Measurements from ENCODE around the gene TGFBR3.
"Not testable (repeated sequence)": the region's sequence is repeated elsewhere in the genome, so short reads cannot be mapped to it uniquely, and the experiment has no call there.

The TGFBR3 gene

DNA sequence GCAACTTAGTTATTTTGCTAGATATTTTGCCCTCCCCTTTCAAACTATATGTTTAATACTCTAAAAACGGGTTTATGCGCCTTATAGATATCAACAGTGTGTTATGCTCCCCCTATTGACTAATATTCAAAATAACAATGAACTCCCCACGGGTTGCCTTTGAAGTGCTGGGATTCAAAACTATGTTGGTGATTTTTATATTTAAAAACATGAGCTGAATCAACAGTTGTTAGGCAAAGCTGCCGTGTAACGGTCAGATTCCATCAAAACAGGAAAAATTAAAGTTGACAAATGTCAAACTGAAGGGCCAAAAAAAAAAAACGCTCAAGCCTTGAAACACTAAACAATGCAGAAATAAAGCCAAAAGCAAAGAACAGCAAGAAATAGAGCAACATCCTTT lies 2.5 kb downstream of the TGFBR3 start:
- no peak for DNase-seq (ENCODE audit: low read depth, low spot score)

DNA sequence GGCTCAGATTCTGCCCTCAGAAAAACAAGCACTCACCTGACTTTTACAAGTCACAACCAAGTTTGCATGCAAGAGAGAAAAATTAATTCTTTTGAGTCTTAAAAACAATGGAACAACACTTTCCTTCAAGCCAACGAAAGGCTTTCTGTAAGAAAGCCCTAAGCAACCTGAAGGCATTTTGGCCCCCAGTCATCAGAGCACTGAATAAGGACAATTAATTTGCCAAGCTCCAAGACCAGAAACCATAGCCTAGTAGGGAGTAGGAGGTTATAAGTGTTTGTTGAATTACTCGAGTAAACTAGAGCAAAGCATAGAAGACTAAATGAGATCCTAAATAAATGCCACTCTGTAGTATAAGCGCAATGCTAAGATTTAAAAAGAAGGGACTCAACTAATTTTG lies 4.7 kb downstream of the TGFBR3 start:
- DNase-seq (ENCODE audit: low read depth, low spot score), result no peak

DNA sequence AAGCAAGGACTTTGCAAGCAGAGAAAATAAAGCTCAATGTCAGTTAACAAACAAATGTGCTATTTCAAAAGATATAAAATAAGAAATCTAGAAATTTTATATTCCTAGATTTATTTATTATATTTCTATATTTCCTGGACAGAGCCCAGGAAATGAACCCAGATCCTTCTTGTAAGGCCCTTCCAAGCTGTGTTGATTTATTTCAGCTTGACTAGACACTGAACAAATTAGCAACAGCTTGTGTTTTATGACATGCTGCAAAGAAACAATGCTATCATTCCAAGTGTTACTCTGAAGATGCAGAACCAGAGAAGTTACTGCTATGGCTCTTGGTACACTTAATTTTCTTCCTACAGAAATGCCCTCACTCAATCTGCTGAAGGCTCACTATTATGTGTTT lies 6.2 kb downstream of the TGFBR3 start:
- no peak for DNase-seq (ENCODE audit: low read depth, low spot score)

DNA sequence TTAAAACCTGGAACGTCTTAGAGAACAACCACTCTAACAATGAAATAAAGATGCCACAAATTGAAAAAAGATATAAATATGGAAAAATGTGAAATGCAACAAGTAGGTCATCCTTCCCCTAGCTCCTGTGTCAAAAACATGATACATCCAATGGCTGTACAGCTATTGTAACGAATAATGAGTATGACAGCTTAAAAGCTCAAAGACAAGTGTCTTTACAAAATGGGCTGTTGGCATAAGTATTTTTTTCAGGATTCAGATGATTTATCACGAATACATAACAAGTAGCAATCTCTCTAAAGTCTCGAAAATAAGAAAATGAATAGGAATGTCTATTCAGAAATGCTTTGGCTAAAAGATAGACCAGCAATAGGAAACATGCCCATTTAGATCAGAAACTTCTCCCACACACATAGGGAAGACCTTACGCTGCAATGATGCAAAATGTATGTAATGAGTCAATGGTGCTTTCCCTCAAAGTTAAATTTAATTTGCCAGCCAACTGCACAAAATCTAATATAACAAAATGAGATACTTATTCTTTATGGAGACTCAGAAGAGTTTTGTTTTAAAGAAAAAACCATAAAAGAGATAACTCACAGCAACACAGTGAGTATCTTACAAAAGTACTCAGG lies 8.3 kb downstream of the TGFBR3 start:
- no peak for DNase-seq (ENCODE audit: low read depth, low spot score)

DNA sequence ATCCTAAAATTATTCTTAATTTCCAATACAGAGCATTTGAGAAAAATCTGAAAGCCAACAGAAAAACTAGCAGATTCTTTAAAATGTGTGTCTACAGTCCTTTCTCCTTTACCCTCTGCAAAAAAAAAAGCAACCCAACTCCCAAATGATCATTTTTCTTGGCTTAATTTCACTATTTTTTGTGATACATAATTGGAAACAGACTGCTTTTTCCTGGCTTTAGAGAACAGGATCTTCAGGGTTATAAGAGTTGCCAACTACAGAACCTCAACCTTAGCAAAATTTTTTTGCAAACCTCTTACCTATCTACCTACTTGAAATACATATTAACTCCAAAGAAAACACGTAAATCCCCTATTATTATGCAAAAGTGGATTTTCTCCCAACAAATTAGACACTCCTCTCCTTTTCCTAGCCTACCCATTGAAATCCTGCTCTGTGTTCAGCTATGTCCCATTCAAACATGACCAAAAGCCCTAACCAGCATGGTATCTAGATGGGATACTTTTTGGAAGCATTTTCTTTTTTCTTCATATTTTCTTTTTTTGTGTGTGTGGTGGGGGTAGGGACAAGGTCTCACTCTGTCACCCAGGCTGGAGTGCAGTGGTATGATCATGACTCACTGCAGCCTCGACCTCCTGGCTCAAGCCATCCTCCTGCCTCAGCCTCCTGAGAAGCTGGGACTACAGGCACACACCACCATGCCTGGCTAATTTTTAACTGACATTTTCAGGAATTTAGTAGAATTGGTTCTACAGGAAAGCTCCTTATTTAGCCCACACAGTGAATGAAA lies 9.0 kb downstream of the TGFBR3 start:
- no peak for DNase-seq (ENCODE audit: low read depth, low spot score)

DNA sequence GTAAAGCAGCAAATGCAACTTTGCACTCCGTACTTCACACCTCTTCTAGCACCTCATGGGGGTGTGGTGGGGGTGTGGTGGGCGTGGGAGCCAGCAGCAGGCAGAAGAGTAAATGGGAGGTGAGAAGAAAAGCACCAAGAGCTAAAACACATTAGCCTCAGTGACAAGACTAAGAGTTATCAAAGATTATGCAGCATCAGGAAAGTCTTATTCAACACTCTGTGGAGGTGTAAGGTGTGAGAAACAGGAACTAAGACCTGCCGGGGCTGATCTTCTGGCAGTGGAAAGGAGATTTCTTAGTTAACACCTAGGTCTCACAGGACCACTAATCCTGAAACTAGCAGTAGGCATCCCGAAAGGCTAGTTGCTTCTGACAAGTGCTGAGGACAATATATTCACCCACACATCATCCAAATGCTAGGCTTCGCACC lies 9.9 kb downstream of the TGFBR3 start:
- DNase-seq (ENCODE audit: low read depth, low spot score), result no peak

DNA sequence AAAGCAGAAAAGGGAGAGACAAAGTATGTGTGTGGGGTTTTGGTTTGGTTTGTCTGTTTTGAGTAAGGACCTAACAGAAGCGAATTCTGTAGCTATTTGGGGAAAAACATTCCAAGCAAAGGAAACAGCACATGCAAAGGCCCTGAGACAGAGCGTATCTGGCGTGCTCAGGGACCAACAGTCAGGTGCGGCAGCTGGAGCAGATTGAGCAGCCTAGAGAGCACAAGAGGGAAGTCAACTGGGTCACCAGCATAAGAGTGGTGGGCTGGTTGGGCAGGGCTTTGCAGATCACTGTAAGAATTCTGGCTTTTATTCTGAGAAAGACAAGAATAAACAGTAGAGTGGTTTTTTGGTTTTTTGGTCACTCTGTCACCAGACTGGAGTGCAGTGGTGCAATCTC lies 11.8 kb downstream of the TGFBR3 start:
- DNase-seq (ENCODE audit: low read depth, low spot score), result no peak

DNA sequence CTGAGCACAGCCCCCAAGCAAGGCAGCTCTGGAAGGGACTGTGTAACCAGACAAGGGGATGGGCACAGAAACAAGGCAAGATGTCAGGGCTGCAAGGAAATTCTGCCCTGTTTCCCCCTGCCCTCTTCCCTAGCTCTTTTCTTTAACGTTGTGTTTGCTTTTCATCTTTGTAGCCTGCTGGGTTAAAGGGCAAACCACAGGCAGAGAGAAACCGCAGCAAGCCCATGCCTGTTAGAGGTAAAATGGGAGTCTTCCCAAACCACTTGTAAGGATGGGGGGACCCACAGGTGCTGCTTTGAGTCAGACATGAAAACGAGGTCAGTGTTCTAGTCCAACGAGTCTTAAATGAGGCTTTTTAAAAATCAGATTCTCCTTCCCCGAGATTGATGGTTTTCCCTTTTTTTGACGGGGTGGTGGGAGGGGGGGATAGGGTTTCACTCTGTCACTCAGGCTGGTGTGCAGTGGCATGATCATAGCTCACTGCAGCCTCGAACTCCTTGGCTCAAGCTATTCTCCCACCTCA lies 13.3 kb downstream of the TGFBR3 start:
- DNase-seq (ENCODE audit: low read depth, low spot score), result no peak

DNA sequence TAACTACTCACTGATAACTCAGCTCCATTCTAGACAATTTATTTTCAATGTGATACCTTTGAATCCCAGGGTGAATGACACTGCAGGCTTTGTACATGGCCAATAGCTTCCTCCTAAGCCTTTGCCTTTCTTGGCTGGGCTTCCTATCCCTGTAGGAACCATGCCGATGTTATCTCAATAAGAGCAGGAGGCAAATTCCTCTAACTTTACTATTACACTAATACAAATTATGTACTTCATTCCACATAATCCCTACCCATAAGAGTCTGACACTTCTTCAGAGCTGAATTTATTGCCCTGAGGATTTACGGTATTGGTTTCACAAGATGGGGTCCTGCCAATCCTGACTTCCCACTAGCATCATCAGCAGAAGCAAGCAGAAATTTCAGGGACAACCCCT lies 14.0 kb downstream of the TGFBR3 start:
- DNase-seq (ENCODE audit: low read depth, low spot score), result no peak

DNA sequence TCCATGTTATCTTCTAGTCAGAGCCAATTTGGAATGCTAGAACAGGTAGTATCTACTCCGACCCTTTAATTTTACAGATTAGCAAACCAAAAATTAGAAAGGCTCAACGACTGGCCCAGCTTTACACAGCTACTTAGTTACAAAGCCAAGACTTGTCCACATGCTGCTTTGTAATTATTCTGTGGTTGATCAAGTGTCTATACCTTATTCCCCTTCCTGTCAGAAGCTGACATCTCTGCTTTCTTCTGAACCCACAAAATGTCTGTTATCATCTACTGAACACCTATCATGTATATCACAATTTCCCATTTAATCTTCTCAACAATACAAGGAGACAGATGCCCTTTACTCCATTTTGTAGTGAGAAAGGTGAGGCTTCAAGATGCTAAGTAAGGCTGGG lies 15.6 kb downstream of the TGFBR3 start:
- DNase-seq (ENCODE audit: low read depth, low spot score), result no peak

DNA sequence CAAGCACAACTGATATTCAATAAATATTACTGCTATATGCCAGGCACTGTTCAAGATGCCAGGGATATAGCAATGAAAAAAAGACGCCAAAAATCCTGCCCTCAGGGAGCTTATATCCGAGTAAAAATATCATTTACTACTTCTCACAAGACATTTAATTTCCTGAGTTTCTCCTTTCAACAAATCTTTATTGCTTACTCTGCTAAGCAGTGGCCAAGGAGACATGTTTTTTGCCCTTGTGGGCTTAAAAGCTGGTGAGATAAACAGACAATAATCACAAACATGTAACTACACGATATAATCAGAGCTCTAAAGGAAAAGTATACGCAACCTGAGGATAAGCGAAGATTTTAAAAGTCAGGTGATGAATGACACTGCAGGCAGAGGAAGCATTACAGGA lies 19.5 kb downstream of the TGFBR3 start:
- DNase-seq (ENCODE audit: low read depth, low spot score), result no peak

DNA sequence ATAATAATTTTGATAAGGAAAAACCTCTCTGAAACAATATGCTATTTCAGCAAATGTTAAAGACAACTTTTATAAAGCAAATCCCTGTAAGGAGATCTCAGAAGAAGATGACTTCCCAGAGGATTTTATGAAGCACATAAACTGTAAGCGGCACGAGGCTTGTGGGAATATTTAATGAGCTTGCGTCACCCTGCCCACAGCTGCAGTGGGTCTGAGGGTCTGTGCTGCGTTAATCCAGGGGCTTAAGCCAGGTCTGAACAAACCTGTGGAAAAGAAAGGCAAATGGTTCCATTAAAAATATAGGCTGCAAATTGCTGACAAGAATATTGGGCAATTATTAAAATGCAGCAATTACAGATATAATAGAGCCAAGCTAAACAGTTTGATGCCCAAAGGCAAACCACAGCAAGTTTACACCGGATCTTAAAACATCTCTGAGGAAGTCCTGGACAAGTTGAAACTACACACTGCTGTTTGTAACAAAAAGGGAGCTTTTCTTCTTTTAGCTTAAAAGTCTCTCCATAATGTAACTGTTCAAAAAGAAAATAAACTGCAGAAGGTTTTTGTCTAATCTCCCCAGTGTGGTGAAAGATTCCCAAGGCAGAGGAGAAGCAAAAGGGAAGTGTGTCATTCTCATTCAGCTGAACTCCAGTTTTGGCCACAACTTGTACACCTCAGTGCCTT lies 21.8 kb downstream of the TGFBR3 start:
- no peak for DNase-seq (ENCODE audit: low read depth, low spot score)

DNA sequence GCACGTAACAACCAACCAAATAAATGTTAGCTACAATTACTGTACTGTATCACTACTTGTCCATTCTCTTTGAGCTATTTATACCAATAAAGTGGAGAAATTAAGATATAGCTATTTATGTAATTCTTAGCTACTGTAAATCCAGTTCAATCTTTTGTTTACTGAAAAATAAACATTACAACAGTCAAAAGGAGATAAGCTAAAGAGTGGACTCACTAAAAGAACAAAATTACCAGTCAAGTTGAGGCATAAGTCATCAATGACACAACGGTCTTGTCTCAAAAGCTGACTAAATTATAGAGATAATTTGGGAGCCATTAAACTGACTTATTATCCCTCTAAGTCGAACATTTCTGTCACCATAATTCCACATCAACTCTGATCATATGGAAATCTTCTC lies 22.5 kb downstream of the TGFBR3 start:
- no peak for DNase-seq (ENCODE audit: low read depth, low spot score)

DNA sequence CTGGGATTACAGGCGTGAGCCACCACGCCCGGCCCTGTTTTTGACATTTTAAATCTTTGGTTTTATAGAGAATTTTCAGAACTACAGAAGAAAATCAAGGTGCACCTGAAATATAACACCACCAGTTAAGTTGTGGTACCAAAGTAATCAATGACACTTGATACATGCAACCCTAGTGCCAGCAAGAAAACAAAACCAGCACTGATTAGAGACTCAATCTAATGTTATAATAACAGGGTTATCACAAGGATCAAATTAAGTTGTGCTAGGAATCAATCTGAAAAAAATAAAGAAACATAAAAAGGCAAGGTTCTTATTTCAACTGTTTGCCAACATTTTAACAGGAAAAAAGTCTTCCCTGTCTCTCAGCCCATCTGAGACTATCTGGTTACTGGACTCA lies 23.8 kb downstream of the TGFBR3 start:
- DNase-seq (ENCODE audit: low read depth, low spot score), result no peak

DNA sequence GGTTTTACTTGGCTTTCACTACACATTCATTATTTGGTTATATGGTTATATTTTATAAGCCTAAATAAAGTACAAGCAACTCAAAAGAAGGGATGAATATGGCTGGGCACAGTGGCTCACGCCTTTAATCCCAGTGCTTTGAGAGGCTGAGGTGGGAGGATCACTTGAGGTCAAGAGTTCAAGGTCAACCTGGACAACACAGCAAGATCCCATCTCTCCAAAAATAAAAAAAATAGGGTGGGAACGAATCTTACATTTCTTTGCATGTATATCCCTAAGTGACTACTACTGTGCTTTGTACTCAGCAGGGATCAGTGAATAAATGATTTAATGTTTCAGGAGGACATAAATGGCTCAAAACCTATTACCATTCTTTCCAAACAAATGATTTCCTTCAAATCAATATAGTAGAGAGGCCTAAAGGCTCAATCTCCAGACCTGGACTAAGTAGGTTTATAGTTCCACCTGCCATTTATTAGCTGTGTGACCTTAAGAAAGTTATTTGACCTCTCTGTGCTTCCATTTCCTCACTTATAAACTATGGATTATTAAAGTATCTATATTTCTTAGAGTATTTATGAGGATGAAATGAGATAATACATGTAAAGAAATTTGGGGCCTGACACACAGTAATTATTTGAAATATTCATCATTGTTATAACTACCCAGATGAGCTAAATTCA lies 28.3 kb downstream of the TGFBR3 start:
- no peak for DNase-seq (ENCODE audit: low read depth, low spot score)

DNA sequence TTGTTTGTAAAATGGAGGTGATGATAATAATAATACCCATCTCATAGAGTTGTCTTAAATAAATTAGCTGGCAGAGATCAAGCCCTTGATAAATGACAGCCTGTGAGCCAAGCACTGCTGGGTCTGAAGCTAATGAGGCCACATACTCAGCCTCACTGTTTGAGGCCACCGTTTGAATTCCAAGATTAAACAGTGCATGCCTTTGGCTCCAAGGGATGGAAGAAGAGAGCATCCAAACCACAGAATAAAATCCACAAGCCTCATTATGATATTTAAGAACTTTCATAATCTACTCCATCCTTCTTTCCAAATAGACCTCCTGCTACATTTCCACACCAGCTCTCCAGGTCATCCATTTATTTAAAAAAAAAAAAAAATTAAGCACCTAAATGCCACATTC lies 29.0 kb downstream of the TGFBR3 start:
- no peak for DNase-seq (ENCODE audit: low read depth, low spot score)

DNA sequence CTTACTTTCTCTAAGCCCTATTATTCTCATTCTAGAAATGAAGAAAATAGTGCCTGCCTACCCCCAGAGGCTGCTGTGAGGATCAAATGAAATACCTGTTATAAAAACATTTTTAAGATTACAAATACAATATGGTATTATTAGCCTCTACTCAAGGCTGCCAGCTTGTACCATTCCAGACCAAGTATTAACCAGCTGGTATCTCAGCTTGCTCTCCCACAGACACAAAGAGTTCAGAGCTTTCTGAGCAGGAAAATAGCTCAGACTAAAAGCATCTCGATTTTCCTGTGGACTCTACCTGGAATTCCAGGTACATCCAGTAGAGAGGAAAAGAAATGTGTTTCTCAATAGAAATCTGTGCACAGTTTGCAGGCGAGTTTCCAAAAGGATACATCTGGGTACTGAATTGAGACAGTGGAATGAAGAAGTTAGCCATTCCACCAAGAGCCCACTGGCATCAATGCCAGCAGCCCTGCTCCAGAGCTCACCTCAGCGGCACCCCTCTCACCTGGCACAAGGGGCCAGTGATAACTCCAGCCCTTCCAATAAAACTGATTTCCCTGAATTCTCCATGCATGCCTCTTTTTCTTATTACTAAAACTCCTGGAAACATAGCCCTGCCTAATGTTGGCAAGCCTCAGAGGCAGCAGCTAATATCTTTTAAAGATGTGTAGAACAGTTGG lies 31.0 kb downstream of the TGFBR3 start:
- no peak for DNase-seq (ENCODE audit: low read depth, low spot score)

DNA sequence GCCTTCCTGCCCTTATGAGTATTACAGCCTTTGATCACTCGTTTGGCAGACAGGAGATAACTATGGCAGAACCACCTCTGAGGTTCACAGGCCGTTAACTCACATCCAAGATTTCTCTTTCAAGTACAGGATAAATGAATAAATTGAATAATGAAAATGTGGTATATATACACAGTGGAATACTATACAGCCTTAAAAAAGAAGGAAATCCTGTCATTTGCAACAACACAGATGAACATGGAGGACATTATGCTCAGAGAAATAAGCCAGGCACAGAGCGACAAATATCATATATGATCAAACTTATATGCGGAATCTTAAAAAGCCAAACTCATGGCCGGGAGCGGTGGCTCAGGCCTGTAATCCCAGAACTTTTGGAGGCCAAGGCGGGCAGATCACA lies 32.6 kb downstream of the TGFBR3 start:
- no peak for DNase-seq (ENCODE audit: low read depth, low spot score)

DNA sequence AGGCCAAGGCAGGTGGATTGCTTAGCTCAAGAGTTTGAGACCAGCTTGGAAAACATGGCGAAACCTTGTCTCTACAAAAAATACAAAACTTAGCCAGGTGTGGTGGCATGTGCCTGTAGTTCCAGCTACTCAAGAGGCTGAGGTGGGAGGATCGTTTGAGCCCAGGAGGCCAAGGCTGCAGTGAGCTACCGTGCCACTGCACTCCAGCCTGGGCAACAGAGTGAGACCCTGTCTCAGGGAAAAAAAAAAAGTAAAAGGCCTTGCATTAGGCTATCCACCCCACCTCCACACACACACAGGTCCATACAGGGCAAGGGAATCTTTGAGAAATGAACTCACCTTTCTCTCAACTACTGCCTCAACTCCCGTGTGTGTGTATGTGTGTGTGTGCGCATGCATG lies 33.9 kb downstream of the TGFBR3 start:
- DNase-seq (ENCODE audit: low read depth, low spot score), result not testable (repeated sequence)

DNA sequence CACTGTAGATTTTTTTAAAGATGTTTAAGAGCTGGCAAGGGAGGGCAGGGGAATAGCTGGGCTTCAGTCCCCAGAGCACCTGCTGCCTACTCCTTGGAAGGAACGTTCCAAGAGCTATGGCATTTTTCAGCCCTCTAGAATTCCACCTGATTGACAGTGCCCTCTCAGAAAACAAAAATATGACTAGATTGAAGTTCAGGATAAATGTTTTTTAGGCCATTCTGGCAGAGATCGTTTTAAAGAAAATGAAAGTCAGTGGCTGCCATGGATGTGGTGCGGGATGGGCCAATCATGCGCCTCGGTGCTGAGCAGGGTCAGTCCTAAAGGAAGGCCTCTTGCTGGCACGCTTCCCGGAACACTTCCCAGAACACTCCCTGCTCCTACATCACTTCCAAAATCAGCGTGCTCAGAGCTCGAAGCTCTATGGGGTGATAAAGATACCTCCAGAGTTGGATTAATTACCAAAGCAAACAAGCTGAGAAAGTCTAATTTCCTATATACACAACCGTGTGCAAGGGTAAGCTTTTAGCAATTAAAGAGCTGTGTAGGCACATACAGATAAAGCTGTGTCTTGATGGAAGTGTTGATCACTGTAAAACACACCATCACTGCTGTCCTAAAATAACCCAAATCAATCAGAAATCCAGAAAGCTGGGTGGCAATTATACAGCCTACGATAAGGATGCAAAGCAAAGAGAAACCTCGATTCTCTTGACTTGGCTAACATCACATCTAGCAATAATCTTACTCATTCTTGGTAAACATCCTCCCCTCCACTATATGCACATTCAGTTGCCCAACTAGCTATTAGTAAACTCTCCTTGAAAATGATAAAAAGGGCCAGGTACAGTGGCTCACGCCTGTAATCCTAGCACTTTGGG lies 34.6 kb downstream of the TGFBR3 start:
- no peak for DNase-seq (ENCODE audit: low read depth, low spot score)

DNA sequence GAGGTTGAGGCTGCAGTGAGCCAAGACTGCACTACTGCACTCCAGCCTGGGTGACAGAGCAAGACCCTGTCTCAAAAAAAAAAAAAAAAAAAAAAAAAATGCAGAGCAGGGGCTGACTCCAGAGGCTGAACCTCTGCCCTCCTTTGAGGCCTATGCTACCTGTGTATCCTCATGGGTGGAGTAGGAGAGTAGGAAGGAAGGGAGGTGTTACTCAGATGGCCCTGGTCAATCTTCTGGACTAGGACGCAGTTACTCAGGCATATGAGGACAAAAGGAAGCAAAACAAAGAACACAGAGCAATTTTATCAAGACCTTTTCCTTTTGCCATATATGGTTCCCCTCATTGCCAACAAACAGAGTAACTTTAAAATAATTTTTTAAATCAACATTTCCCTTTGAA lies 35.2 kb downstream of the TGFBR3 start:
- DNase-seq (ENCODE audit: low read depth, low spot score), result no peak

Data from activated CD4-positive, CD25-positive, alpha-beta regulatory T cell treated with anti-CD3 and anti-CD28 coated beads, Interleukin-2, amount 50 U/mL, for 16 hours (primary cell).